PC-9 (cell line): ENCODE measurements around the gene BMP2K. TPM values are rescaled to one million over a fixed set of nuclear protein-coding genes. Genes with fewer than 3 reads are reported as not detected.
"Not testable (repeated sequence)": the region's sequence is repeated elsewhere in the genome, so short reads cannot be mapped to it uniquely, and the experiment has no call there.

ENCODE experiments used
- BruUV-seq: library from RNA; stranded (reverse); fragments of 400-500 nt; replicated peaks from 2 replicates; lab custom pipeline; 2021; lab: Mats Ljungman, UMichigan
- CTCF ChIA-PET: fragments of 300-600 bp; sonication (Branson Sonifier 250); formaldehyde crosslinking; loops from one replicate; lab custom pipeline; 2022; ENCODE audit warnings: antibody characterized with exemption; lab: Charles Lee
- POLR2A ChIA-PET: fragments of 300-600 bp; sonication (Branson Sonifier 250); formaldehyde crosslinking; loops from one replicate; lab custom pipeline; 2022; ENCODE audit warnings: antibody characterized with exemption; ENCODE audit not compliant: unreplicated experiment; lab: Charles Lee
- DNase-seq, 2 experiments: peaks; one replicate each; pipeline versions ENCODE4 v3.0.0 to v3.0.0-alpha.2; 2015 to 2022; ENCODE audit warnings: mixed read lengths in 1 of 2
- H2AFZ ChIP-seq: fragments of 200-600 bp; sonication (generic); 2 replicates; pipeline ENCODE4 v1.8.1; 2017; ENCODE audit warnings: antibody characterized with exemption
- H3F3A ChIP-seq: fragments of 200-600 bp; sonication (generic); 2 replicates; pipeline ENCODE4 v1.8.1; 2017; ENCODE audit warnings: antibody characterized with exemption, mild to moderate bottlenecking, low read depth; ENCODE audit not compliant: insufficient read depth
- H3K27ac ChIP-seq: fragments of 200-600 bp; sonication (generic); 2 replicates; pipeline ENCODE4 v1.6.1; 2016; ENCODE audit warnings: mixed run types
- H3K27me3 ChIP-seq: fragments of 200-600 bp; sonication (generic); 2 replicates; pipeline ENCODE4 v1.6.1; 2016; ENCODE audit warnings: low read depth, mixed run types; ENCODE audit not compliant: insufficient read depth
- H3K36me3 ChIP-seq: fragments of 200-600 bp; sonication (generic); 2 replicates; pipeline ENCODE4 v1.6.1; 2016; ENCODE audit warnings: low read depth, mixed run types
- H3K4me1 ChIP-seq: fragments of 200-600 bp; sonication (generic); replicated peaks from 2 replicates; pipeline ENCODE4 v1.6.1; 2016; ENCODE audit warnings: mixed run types; ENCODE audit not compliant: insufficient read depth
- H3K4me2 ChIP-seq: fragments of 200-600 bp; sonication (generic); 2 replicates; pipeline ENCODE4 v1.6.1; 2017; ENCODE audit warnings: mixed run types
- H3K4me3 ChIP-seq: fragments of 200-600 bp; sonication (generic); 2 replicates; pipeline ENCODE4 v1.6.1; 2016; ENCODE audit warnings: mixed run types
- H3K79me2 ChIP-seq: fragments of 200-600 bp; sonication (generic); 2 replicates; pipeline ENCODE4 v1.6.1; 2017; ENCODE audit warnings: low read depth, mixed run types
- H3K9me2 ChIP-seq: fragments of 200-600 bp; sonication (generic); 2 replicates; pipeline ENCODE4 v1.8.1; 2017; ENCODE audit warnings: mild to moderate bottlenecking; ENCODE audit not compliant: insufficient read depth
- H3K9me3 ChIP-seq: fragments of 200-600 bp; sonication (generic); 2 replicates; pipeline ENCODE4 v1.8.1; 2016; ENCODE audit warnings: low read depth; ENCODE audit not compliant: insufficient read depth
- H4K20me1 ChIP-seq: fragments of 200-600 bp; sonication (generic); 2 replicates; pipeline ENCODE4 v1.8.1; 2017; ENCODE audit not compliant: insufficient read depth
- EZH2 ChIP-seq: fragments of 200-600 bp; sonication (generic); IDR thresholded peaks from 2 replicates; pipeline ENCODE4 v1.8.0; 2017; ENCODE audit warnings: antibody characterized with exemption, low read depth
- intact Hi-C: fragments of 100-400 bp; cut with micrococcal nuclease; formaldehyde crosslinking; loops from one replicate; pipeline ENCODE4 v1.10.0; 2022; ENCODE audit not compliant: unreplicated experiment
- total RNA-seq: library from RNA; stranded (reverse); gene quantifications from 2 replicates; pipeline ENCODE4 v1.2.3, GENCODE V29; 2021
- TF ChIP-seq, protein P1 (sequence below): fragments of 200-600 bp; sonication (generic); conservative IDR thresholded peaks from 2 replicates; pipeline ENCODE4 v1.6.1; 2017; ENCODE audit warnings: mixed run types, antibody characterized with exemption, mild to moderate bottlenecking, moderate library complexity

BMP2K gene
- total RNA-seq, 1 experiment from 2014 or later, result 12.2 TPM

DNA sequence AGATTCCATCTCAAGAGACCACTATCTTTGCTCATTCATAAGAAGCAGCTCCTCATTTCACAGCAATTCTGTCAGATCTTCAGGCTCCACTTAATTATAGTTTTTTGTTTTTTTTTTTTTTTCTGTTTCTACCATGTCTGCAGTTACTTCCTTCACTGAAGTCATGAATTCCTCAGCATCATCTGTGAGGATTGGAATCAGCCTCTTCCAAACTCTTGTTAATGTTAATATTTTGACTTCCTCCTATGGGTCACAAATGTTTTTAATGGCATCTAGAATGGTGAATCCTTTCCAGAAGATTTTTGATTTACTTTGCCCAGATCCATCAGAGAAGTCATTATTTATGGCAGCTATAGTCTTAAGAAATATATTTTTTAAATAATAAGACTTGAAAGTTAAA lies 53.1 kb downstream of the BMP2K start:
- intact Hi-C loops, result no loop called here
- POLR2A ChIA-PET, result no interaction called here
- H3K79me2 ChIP-seq, result no peaks in the 10 kb centered on the region
- no peaks in the 10 kb centered on the region for H3K9me2 ChIP-seq
- no peaks in the 10 kb centered on the region for H3K9me3 ChIP-seq
- TF ChIP-seq EZH2, result no peak
- TF ChIP-seq, protein P1, sequence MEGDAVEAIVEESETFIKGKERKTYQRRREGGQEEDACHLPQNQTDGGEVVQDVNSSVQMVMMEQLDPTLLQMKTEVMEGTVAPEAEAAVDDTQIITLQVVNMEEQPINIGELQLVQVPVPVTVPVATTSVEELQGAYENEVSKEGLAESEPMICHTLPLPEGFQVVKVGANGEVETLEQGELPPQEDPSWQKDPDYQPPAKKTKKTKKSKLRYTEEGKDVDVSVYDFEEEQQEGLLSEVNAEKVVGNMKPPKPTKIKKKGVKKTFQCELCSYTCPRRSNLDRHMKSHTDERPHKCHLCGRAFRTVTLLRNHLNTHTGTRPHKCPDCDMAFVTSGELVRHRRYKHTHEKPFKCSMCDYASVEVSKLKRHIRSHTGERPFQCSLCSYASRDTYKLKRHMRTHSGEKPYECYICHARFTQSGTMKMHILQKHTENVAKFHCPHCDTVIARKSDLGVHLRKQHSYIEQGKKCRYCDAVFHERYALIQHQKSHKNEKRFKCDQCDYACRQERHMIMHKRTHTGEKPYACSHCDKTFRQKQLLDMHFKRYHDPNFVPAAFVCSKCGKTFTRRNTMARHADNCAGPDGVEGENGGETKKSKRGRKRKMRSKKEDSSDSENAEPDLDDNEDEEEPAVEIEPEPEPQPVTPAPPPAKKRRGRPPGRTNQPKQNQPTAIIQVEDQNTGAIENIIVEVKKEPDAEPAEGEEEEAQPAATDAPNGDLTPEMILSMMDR, result no peak
- CTCF ChIA-PET, result no interaction called here
- no peaks in the 10 kb centered on the region for H3K36me3 ChIP-seq
- H4K20me1 ChIP-seq, result no peaks in the 10 kb centered on the region
- H3K4me2 ChIP-seq, result no peak overlapping the region
- no TSS peak for BruUV-seq
- H3K4me1 ChIP-seq, result no peaks in the 10 kb centered on the region
- no peak overlapping the region for H2AFZ ChIP-seq
- H3K27me3 ChIP-seq, result no peaks in the 10 kb centered on the region
- H3K4me3 ChIP-seq, result no peak overlapping the region
- no peaks in the 10 kb centered on the region for H3F3A ChIP-seq
- peak in 1 of 2 experiments; percentile 44 for DNase-seq
- H3K27ac ChIP-seq, result no peak overlapping the region

DNA sequence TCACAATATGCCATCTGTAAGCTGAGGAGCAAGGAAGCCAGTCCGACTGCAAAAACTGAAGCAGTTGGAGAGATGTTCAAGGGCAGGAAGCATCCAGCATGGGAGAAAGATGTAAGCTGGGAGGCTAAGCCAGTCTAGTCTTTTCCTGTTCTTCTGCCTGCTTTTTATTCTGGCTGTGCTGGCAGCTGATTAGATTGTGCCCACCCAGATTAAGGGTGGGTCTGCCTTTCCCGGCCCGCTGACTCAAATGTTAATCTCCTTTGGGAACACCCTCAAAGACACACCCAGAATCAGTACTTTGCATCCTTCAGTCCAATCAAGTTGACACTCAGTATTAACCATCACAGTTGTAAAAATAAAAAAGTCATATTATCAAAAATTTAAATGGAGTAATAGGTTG lies 63.5 kb downstream of the BMP2K start:
- CTCF ChIA-PET, BruUV-seq, intact Hi-C loops: not testable (repeated sequence)

DNA sequence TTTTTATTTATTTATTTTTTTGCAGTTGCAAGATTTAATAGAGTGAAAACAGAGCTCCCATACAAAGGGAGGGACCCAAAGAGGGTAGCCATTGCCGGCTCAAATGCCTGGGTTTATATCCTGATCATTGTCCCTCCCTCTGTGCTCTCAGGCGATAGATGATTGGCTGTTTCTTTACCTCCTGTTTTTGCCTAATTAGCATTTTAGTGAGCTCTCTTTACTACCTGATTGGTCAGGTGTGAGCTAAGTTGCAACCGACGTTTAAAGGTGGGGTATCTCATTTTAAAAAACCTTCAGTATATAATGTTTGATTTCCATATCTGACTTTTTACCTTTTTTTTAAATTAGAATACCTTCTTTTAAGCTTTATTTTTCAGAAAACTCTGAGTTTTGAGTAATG lies 64.1 kb downstream of the BMP2K start:
- H3K9me2 ChIP-seq, H3K27ac ChIP-seq, H2AFZ ChIP-seq, H3K27me3 ChIP-seq, intact Hi-C loops, H3K9me3 ChIP-seq, H3K79me2 ChIP-seq, CTCF ChIA-PET, BruUV-seq, H3K4me2 ChIP-seq, H3K36me3 ChIP-seq, DNase-seq, H3K4me1 ChIP-seq, H3K4me3 ChIP-seq, H4K20me1 ChIP-seq, H3F3A ChIP-seq, POLR2A ChIA-PET: not testable (repeated sequence)

More for the DNA sequence above, 63.5 kb downstream of the BMP2K start:
- H3K79me2 ChIP-seq, H4K20me1 ChIP-seq, H3K4me2 ChIP-seq, H2AFZ ChIP-seq, POLR2A ChIA-PET, DNase-seq, H3K36me3 ChIP-seq, H3K4me1 ChIP-seq, H3K4me3 ChIP-seq, H3F3A ChIP-seq, H3K9me2 ChIP-seq, H3K27me3 ChIP-seq, H3K27ac ChIP-seq, H3K9me3 ChIP-seq: not testable (repeated sequence)

- H3K27me3 ChIP-seq, result no peaks in the 10 kb centered on the region
- TF ChIP-seq EZH2, result no peak
- TF ChIP-seq, protein P1, result no peak
- intact Hi-C loops, result no loop called here
- H3K4me3 ChIP-seq, result no peak overlapping the region
- no peak overlapping the region for H3K4me2 ChIP-seq
- H3K27ac ChIP-seq, result no peak overlapping the region
- no peaks in the 10 kb centered on the region for H3K9me2 ChIP-seq
- H3K4me1 ChIP-seq, result no peaks in the 10 kb centered on the region
- BruUV-seq, result no TSS peak
- no peak overlapping the region for H2AFZ ChIP-seq
- H3K36me3 ChIP-seq, result no peaks in the 10 kb centered on the region
- H3K9me3 ChIP-seq, result no peaks in the 10 kb centered on the region
- POLR2A ChIA-PET, result interaction anchor here (0.5 to 0.7 kb wide), 2 partner anchors 327 to 914 kb away, joined by 4 to 12 read pairs; no protein-coding TSS in a partner anchor
- no peaks in the 10 kb centered on the region for H3F3A ChIP-seq
- CTCF ChIA-PET, result no interaction called here
- no peak for DNase-seq
- no peaks in the 10 kb centered on the region for H3K79me2 ChIP-seq
- no peaks in the 10 kb centered on the region for H4K20me1 ChIP-seq
Measured at GRCh38 chr4:78845472-78845871, 69.3 kb downstream of the BMP2K start.
